ENCODE measurements around the gene FNBP1.

Gene FNBP1

GRCh38 chr9:129914051-129914450 lies 128.9 kb downstream of the FNBP1 start:
- no peak for DNase-seq (ENCODE audit: low spot score)
- no peak overlapping the region for H3K27ac ChIP-seq
- TF ChIP-seq, protein P1, sequence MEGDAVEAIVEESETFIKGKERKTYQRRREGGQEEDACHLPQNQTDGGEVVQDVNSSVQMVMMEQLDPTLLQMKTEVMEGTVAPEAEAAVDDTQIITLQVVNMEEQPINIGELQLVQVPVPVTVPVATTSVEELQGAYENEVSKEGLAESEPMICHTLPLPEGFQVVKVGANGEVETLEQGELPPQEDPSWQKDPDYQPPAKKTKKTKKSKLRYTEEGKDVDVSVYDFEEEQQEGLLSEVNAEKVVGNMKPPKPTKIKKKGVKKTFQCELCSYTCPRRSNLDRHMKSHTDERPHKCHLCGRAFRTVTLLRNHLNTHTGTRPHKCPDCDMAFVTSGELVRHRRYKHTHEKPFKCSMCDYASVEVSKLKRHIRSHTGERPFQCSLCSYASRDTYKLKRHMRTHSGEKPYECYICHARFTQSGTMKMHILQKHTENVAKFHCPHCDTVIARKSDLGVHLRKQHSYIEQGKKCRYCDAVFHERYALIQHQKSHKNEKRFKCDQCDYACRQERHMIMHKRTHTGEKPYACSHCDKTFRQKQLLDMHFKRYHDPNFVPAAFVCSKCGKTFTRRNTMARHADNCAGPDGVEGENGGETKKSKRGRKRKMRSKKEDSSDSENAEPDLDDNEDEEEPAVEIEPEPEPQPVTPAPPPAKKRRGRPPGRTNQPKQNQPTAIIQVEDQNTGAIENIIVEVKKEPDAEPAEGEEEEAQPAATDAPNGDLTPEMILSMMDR (IDR thresholded peaks at IDR 0.05): no peak
- no peak overlapping the region for H3K4me3 ChIP-seq

DNA sequence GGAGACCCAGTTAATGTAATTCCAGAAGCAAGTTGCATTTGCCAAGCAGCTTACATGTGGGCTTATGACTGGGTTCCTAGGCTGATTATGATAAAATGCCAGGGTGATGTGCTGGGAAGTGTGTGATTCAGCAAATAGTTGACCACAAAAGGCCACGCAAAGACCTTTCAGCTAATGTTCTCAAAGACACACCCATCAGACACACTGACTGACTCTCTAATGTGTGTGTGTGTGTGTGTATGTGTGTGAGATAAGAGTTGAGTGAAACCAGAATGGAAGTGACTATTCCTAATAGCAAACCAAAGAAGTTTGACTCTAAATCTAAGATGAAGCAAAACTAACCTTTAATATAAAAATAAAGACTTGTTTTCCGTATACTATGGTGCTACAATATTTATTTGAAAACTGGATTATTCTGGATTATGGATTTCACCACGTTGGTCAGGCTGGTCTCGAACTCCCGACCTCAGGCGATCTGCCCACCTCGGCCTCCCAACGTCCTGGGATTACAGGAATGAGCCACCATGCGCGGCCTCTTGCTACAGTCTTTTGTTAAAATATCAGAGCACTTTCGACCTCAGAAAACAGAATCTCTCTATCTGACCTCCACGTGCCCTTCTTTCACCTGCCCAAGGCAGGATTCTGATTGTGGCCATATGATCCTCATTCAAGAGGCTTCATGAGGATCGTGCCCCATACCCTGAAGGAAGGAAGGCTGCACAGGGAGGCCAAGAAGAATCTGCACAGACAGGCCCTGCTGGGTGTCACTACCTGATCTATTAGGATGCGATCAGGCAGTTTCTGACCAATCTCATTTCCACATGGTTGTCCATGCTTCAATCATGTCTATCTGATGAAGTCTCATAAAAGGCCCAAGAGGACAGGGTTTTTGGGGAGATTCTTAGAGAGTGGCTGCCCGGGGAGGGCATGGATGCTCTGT lies 132.1 kb downstream of the FNBP1 start:
- Histone ChIP-seq H3K4me3 (no peak overlapping the region), H3K27ac (no peak overlapping the region)
- TF ChIP-seq, protein P1 (IDR thresholded peaks at IDR 0.05): no peak
- peak; percentile 80 for DNase-seq (ENCODE audit: low spot score)

DNA sequence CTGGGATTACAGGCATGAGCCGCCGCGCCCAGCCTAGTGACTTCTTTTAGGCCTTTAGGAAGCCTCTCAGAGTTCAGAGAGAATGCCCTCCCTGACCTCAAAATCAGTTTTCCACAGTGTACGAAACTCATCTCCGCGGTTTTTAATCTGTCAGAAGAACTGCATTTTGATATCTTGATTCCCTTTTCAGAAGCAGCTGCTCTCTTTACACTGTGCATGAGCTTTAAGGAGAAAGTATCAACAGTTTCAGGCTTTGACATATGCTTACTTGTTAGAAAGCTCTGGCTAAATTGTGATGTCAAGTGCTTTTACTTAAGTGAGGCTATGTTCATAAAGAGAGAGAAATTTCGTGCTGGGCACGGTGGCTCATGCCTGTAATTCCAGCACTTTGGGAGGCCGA lies 133.1 kb downstream of the FNBP1 start:
- TF ChIP-seq, protein P1 (IDR thresholded peaks at IDR 0.05): no peak
- no peak overlapping the region for H3K27ac ChIP-seq
- DNase-seq (ENCODE audit: low spot score): no peak
- no peak overlapping the region for H3K4me3 ChIP-seq

DNA sequence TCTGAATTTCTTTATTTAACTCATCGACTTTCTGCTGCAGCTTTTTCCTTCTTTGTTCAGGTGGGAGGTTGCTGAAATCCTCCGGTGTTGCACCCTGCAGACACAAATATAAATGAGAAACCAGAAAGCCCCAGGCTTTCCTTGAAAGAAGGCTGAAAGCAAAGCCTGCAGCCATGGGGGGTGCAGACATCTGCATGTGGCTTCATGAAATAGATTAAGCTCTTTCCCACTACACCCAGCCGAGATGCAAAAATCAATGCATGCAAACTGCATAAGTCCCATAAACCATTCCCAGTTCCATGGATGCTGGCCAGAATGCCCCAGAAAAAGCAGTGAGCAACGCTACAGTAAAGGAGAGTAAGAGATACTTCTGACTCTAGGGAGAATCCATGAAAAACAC lies 134.1 kb downstream of the FNBP1 start:
- TF ChIP-seq, protein P1 (IDR thresholded peaks at IDR 0.05): no peak
- no peak for DNase-seq (ENCODE audit: low spot score)
- Histone ChIP-seq H3K4me3 (no peak overlapping the region), H3K27ac (no peak overlapping the region)

DNA sequence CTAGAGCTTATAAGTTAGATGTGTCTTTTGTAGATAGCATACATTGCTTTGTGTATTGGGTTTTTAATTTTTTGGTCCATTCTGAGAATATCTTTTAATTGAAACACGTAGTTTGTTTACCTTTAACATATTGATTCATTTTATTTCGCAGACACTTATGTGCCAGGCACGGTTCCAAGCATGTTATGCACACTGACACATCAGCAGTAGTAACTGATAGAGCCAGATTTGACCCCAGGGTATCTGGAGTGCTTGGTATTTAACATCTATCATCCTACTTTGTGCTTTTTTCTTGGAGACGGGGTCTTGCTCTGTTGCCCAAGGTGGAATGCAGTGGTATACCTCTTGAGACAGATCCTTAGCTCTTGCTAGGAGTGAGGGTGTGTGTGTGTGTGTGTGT lies 135.8 kb downstream of the FNBP1 start:
- no peak overlapping the region for H3K27ac ChIP-seq
- no peak for DNase-seq (ENCODE audit: low spot score)
- no peak overlapping the region for H3K4me3 ChIP-seq
- TF ChIP-seq, protein P1 (IDR thresholded peaks at IDR 0.05): no peak

DNA sequence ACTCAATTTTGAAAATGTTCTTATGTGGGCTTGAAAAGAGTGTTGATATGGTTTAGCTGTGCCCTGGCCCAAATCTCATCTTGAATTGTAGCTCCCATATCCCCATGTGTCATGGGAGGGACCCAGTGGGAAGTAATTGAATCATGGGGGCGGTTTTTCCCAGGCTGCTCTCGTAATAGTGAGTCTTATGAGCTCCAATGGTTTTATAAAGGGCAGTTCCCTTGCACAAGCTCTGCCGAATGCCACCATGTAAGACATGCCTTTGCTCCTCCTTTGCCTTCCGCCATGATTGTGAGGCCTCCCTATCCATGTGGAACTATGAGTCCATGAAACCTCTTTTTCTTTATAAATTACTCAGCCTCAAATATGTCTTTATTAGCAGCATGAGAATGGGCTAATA lies 136.7 kb downstream of the FNBP1 start:
- H3K4me3 ChIP-seq: no peak overlapping the region
- TF ChIP-seq, protein P1 (IDR thresholded peaks at IDR 0.05): no peak
- no peak overlapping the region for H3K27ac ChIP-seq
- DNase-seq (ENCODE audit: low spot score): no peak

GRCh38 chr9:129904734-129905133 lies 138.3 kb downstream of the FNBP1 start:
- H3K27ac ChIP-seq: no peak overlapping the region
- DNase-seq (ENCODE audit: low spot score): no peak
- H3K4me3 ChIP-seq: no peak overlapping the region
- TF ChIP-seq, protein P1 (IDR thresholded peaks at IDR 0.05): no peak

Measured in coronary artery (tissue), 2 donors.